Osteoblast (primary cell): Measurements from ENCODE around the gene TMC3. TPM values are rescaled to one million over a fixed set of nuclear protein-coding genes. Genes with fewer than 3 reads are reported as not detected.
"Not testable (repeated sequence)": the region's sequence is repeated elsewhere in the genome, so short reads cannot be mapped to it uniquely, and the experiment has no call there.

Experiments used
- DNase-seq: peaks from one replicate; pipeline ENCODE4 v3.0.0; 2011; ENCODE audit warnings: low spot score, mixed read lengths; ENCODE audit not compliant: insufficient read length; ENCODE audit errors: missing footprints
- H2AFZ ChIP-seq: 2 replicates; pipeline ENCODE4 v1.6.0; 2011; ENCODE audit warnings: mild to moderate bottlenecking, low read length
- H3K27ac ChIP-seq: 2 replicates; pipeline ENCODE4 v1.5.1; 2011; ENCODE audit warnings: mild to moderate bottlenecking, low read depth, low read length, moderate library complexity
- H3K27me3 ChIP-seq: 2 replicates; pipeline ENCODE4 v1.6.0; 2012; ENCODE audit warnings: mild to moderate bottlenecking, control low read depth, inconsistent platforms, low read length, moderate library complexity; ENCODE audit not compliant: insufficient read depth
- H3K36me3 ChIP-seq: 2 replicates; pipeline ENCODE4 v1.5.1; 2011; ENCODE audit warnings: mild to moderate bottlenecking, low read length, control low read depth, moderate library complexity; ENCODE audit not compliant: insufficient read depth
- H3K4me1 ChIP-seq: 2 replicates; pipeline ENCODE4 v1.5.1; 2011; ENCODE audit warnings: mild to moderate bottlenecking, low read length, control low read depth, moderate library complexity; ENCODE audit not compliant: insufficient read depth
- H3K4me2 ChIP-seq: 2 replicates; pipeline ENCODE4 v1.6.0; 2011; ENCODE audit warnings: mild to moderate bottlenecking, low read length; ENCODE audit not compliant: insufficient read depth
- H3K4me3 ChIP-seq: fragments of 200-600 bp; sonication (generic); 3 replicates; pipeline ENCODE4 v1.5.1; 2012; ENCODE audit warnings: mild to moderate bottlenecking, low read length, inconsistent platforms; ENCODE audit not compliant: insufficient read depth
- H3K79me2 ChIP-seq: 2 replicates; pipeline ENCODE4 v1.6.0; 2012; ENCODE audit warnings: mild to moderate bottlenecking, low read length, control low read depth, inconsistent platforms; ENCODE audit not compliant: insufficient read depth
- H3K9me3 ChIP-seq: 2 replicates; pipeline ENCODE4 v1.5.1; 2011; ENCODE audit warnings: low read depth, low read length, control low read depth
- H4K20me1 ChIP-seq: 2 replicates; pipeline ENCODE4 v1.6.0; 2012; ENCODE audit warnings: mild to moderate bottlenecking, low read length, control low read depth; ENCODE audit not compliant: insufficient read depth
- CTCF ChIP-seq: IDR thresholded peaks from 2 replicates; pipeline ENCODE4 v1.5.1; 2011; ENCODE audit warnings: mild to moderate bottlenecking, low read depth, low read length, moderate library complexity; ENCODE audit errors: extremely low read depth
- total RNA-seq: library from RNA; depleted of rRNA; stranded (reverse); fragments of >200 nt; gene quantifications from 2 replicates; pipeline ENCODE4 v1.2.3, GENCODE V29; 2012

Gene TMC3
- total RNA-seq, 1 donor = not detected

- Histone ChIP-seq H3K4me3 (no peak overlapping the region), H3K4me1 (no peaks in the 10 kb centered on the region), H3K79me2 (no peaks in the 10 kb centered on the region), H3K36me3 (no peaks in the 10 kb centered on the region), H3K27ac (no peak overlapping the region), H3K4me2 (no peak overlapping the region), H3K27me3 (peaks cover 3% of the 10 kb centered on the region), H3K9me3 (no peaks in the 10 kb centered on the region), H4K20me1 (no peaks in the 10 kb centered on the region), H2AFZ (no peak overlapping the region)
- no peak for TF ChIP-seq CTCF
- no peak for DNase-seq
Observed at GRCh38 chr15:81351651-81352050, 22.4 kb downstream of the TMC3 start.

DNA sequence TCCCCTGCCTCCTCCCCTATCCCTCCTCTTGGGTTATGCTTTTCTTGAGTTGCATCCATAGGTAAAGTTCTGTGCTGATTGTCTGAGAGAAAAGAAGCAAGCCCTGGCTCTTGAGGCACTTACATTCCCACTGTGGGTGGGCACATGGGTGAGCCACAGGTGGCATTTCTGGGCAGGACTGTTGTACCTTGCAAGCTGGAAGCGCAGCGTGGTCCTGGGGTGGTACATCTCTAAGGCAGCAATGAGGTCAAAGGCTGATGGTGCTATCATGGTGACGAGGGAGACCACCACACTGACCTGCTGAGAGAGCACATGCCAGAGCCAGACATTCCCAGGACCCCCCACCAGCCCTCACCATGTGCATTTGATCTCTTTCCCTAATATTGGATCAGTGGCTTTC lies 24.7 kb downstream of the TMC3 start:
- H3K27me3 ChIP-seq = peaks cover 2% of the 10 kb centered on the region
- no peaks in the 10 kb centered on the region for H3K36me3 ChIP-seq
- no peak overlapping the region for H3K27ac ChIP-seq
- H3K9me3 ChIP-seq = no peaks in the 10 kb centered on the region
- no peaks in the 10 kb centered on the region for H3K79me2 ChIP-seq
- no peak overlapping the region for H3K4me2 ChIP-seq
- no peak for DNase-seq
- no peak overlapping the region for H2AFZ ChIP-seq
- TF ChIP-seq CTCF = no peak
- H3K4me1 ChIP-seq = no peaks in the 10 kb centered on the region
- no peaks in the 10 kb centered on the region for H4K20me1 ChIP-seq
- H3K4me3 ChIP-seq = no peak overlapping the region

- not testable (repeated sequence) for H3K4me3 ChIP-seq, DNase-seq, H3K9me3 ChIP-seq
Observed at GRCh38 chr15:81348691-81349090, 25.3 kb downstream of the TMC3 start.

GRCh38 chr15:81347910-81348309 lies 26.1 kb downstream of the TMC3 start:
- H3K4me2 ChIP-seq = no peak overlapping the region
- H4K20me1 ChIP-seq = no peaks in the 10 kb centered on the region
- TF ChIP-seq CTCF = no peak
- peaks cover 2% of the 10 kb centered on the region for H3K27me3 ChIP-seq
- H3K4me1 ChIP-seq = no peaks in the 10 kb centered on the region
- H3K4me3 ChIP-seq = no peak overlapping the region
- H3K79me2 ChIP-seq = no peaks in the 10 kb centered on the region
- no peak overlapping the region for H2AFZ ChIP-seq
- no peak overlapping the region for H3K27ac ChIP-seq
- H3K9me3 ChIP-seq = no peaks in the 10 kb centered on the region
- DNase-seq = no peak
- no peaks in the 10 kb centered on the region for H3K36me3 ChIP-seq

More at GRCh38 chr15:81348691-81349090, 25.3 kb downstream of the TMC3 start:
- H3K4me1 ChIP-seq, H3K27ac ChIP-seq, H3K79me2 ChIP-seq, H4K20me1 ChIP-seq, H3K4me2 ChIP-seq, H3K27me3 ChIP-seq, H2AFZ ChIP-seq, H3K36me3 ChIP-seq: not testable (repeated sequence)

- no peaks in the 10 kb centered on the region for H3K79me2 ChIP-seq
- no peaks in the 10 kb centered on the region for H3K36me3 ChIP-seq
- no peak overlapping the region for H3K4me2 ChIP-seq
- H2AFZ ChIP-seq = no peak overlapping the region
- H3K4me3 ChIP-seq = no peak overlapping the region
- peaks cover 2% of the 10 kb centered on the region for H3K27me3 ChIP-seq
- no peak for DNase-seq
- no peaks in the 10 kb centered on the region for H3K9me3 ChIP-seq
- TF ChIP-seq CTCF = no peak
- H3K27ac ChIP-seq = no peak overlapping the region
- H4K20me1 ChIP-seq = no peaks in the 10 kb centered on the region
- no peaks in the 10 kb centered on the region for H3K4me1 ChIP-seq
Observed at GRCh38 chr15:81346611-81347010, 27.4 kb downstream of the TMC3 start.
